HCT116 (cell line): Measurements from ENCODE around the gene TBC1D2. TPM values are rescaled to one million over a fixed set of nuclear protein-coding genes. Genes with fewer than 3 reads are reported as not detected.

Experiments
- ATAC-seq: fragments of 200-7000 bp; cut with Tn5 transposase; 2 replicates; pipeline ENCODE4 v1.9.1; 2020; ENCODE audit warnings: mild to moderate bottlenecking, moderate library complexity
- BruUV-seq: library from RNA; stranded (reverse); fragments of 400-500 nt; replicated peaks from 2 replicates; lab custom pipeline; 2021; lab: Mats Ljungman, UMichigan
- CTCF ChIA-PET: fragments of 300-600 bp; sonication (Branson Sonifier 250); formaldehyde crosslinking; loops from one replicate; lab custom pipeline; 2021; ENCODE audit warnings: antibody characterized with exemption; lab: Charles Lee
- POLR2A ChIA-PET: fragments of 300-600, 350-600 bp; sonication (Branson Sonifier 250); formaldehyde crosslinking; loops from one replicate; lab custom pipeline; 2021; ENCODE audit warnings: antibody characterized with exemption; lab: Charles Lee
- RAD21 ChIA-PET, 2 experiments: fragments of 300-600 bp; sonication (Branson Sonifier 250); formaldehyde crosslinking; loops; one replicate each; lab custom pipeline; 2023; ENCODE audit warnings: low total read pairs in 2 of 2; ENCODE audit not compliant: uncharacterized antibody in 2 of 2, unreplicated experiment in 2 of 2, low non-redundant PET in 1 of 2; lab: Charles Lee
- DNase-seq: peaks from one replicate; pipeline ENCODE4 v3.0.0-alpha.2; 2010; ENCODE audit warnings: low read depth, low spot score
- H2AFZ ChIP-seq: fragments of 200-600 bp; shearing (Covaris generic), sonication (generic); 2 replicates; pipeline ENCODE4 v1.6.1; 2017; ENCODE audit warnings: low read depth, mixed run types, mixed read lengths, antibody characterized with exemption, low read length; ENCODE audit not compliant: poor library complexity, severe bottlenecking
- H3K27ac ChIP-seq: 2 replicates; pipeline ENCODE4 v1.5.1; 2012; ENCODE audit warnings: low read depth, low read length
- H3K27me3 ChIP-seq: fragments of 200-600 bp; sonication (generic); 2 replicates; pipeline ENCODE4 v1.6.1; 2016; ENCODE audit warnings: mixed run types, low read length, mixed read lengths; ENCODE audit not compliant: insufficient read depth
- H3K36me3 ChIP-seq, 2 experiments: fragments of 200-500 bp in 1 of 2; fragments of 200-600 bp in 1 of 2; sonication (Bioruptor generic) in 1 of 2; sonication (generic) in 1 of 2; 2 replicates each; pipeline versions ENCODE4 v1.5.1 to v1.6.1; 2014 to 2016; ENCODE audit warnings: low read length in 2 of 2, inconsistent platforms in 1 of 2, mixed read lengths in 1 of 2, mixed run types in 1 of 2; ENCODE audit not compliant: insufficient read depth in 2 of 2, control insufficient read depth in 1 of 2
- H3K4me1 ChIP-seq, 2 experiments: fragments of 200-600 bp in 1 of 2; sonication (generic) in 1 of 2; 2 replicates each; pipeline versions ENCODE4 v1.5.1 to v1.6.1; 2012 to 2017; ENCODE audit warnings: low read length in 2 of 2, inconsistent platforms in 1 of 2, mild to moderate bottlenecking in 1 of 2, mixed read lengths in 1 of 2, mixed run types in 1 of 2, moderate library complexity in 1 of 2; ENCODE audit not compliant: insufficient read depth in 2 of 2, control insufficient read depth in 1 of 2
- H3K4me2 ChIP-seq: fragments of 200-600 bp; sonication (generic); 2 replicates; pipeline ENCODE4 v1.6.1; 2017; ENCODE audit warnings: mixed run types, low read length, mixed read lengths
- H3K4me3 ChIP-seq, 2 experiments: fragments of 200-600 bp in 1 of 2; sonication (generic) in 1 of 2; replicated peaks in 1 of 2; 2 replicates each; pipeline ENCODE4 v1.5.1; 2011 to 2016; ENCODE audit warnings: low read length in 2 of 2, control low read depth in 1 of 2, low read depth in 1 of 2, mild to moderate bottlenecking in 1 of 2, mixed read lengths in 1 of 2, mixed run types in 1 of 2
- H3K79me2 ChIP-seq: fragments of 200-600 bp; sonication (generic); 2 replicates; pipeline ENCODE4 v1.6.1; 2017; ENCODE audit warnings: mild to moderate bottlenecking, mixed run types, low read length, moderate library complexity, mixed read lengths; ENCODE audit not compliant: insufficient read depth
- H3K9ac ChIP-seq: fragments of 200-600 bp; sonication (generic); 2 replicates; pipeline ENCODE4 v1.6.1; 2016; ENCODE audit warnings: low read length, mixed read lengths
- H3K9me2 ChIP-seq: fragments of 200-600 bp; sonication (generic), shearing (Covaris generic); 2 replicates; pipeline ENCODE4 v1.6.1; 2017; ENCODE audit warnings: mixed run types, mild to moderate bottlenecking, moderate library complexity; ENCODE audit not compliant: insufficient read depth
- H3K9me3 ChIP-seq, 2 experiments: fragments of 200-500 bp in 1 of 2; fragments of 200-600 bp in 1 of 2; sonication (Bioruptor generic) in 1 of 2; sonication (generic) in 1 of 2; 2 replicates each; pipeline ENCODE4 v1.6.1; 2014 to 2017; ENCODE audit warnings: low read length in 2 of 2, mixed read lengths in 2 of 2, inconsistent platforms in 1 of 2, low read depth in 1 of 2, mild to moderate bottlenecking in 1 of 2, mixed run types in 1 of 2, moderate library complexity in 1 of 2; ENCODE audit not compliant: control insufficient read depth in 1 of 2, insufficient read depth in 1 of 2
- H4K20me1 ChIP-seq: fragments of 200-600 bp; sonication (generic), shearing (Covaris generic); 2 replicates; pipeline ENCODE4 v1.6.1; 2017; ENCODE audit warnings: mixed run types, mild to moderate bottlenecking, moderate library complexity; ENCODE audit not compliant: insufficient read depth
- CBX3 ChIP-seq: IDR thresholded peaks from 2 replicates; pipeline ENCODE4 v1.6.1; 2012; ENCODE audit warnings: low read depth
- CTCF ChIP-seq, 3 experiments: fragments of 200-600 bp in 1 of 3; sonication (generic) in 1 of 3; IDR thresholded peaks in 2 of 3; conservative IDR thresholded peaks in 1 of 3; 2 replicates each; pipeline ENCODE4 v1.5.1; 2012 to 2017; ENCODE audit warnings: low read depth in 2 of 3, low read length in 2 of 3, antibody characterized with exemption in 1 of 3, borderline replicate concordance in 1 of 3, control low read depth in 1 of 3, mild to moderate bottlenecking in 1 of 3, mixed read lengths in 1 of 3, mixed run types in 1 of 3, moderate library complexity in 1 of 3; ENCODE audit not compliant: insufficient read depth in 1 of 3
- EGR1 ChIP-seq: IDR thresholded peaks from 2 replicates; pipeline ENCODE4 v1.6.1; 2012; ENCODE audit warnings: low read depth
- ELF1 ChIP-seq: IDR thresholded peaks from 2 replicates; pipeline ENCODE4 v1.6.1; 2012; ENCODE audit warnings: low read depth, borderline replicate concordance
- MAX ChIP-seq: IDR thresholded peaks from 2 replicates; pipeline ENCODE4 v1.6.1; 2012
- ZNF274 ChIP-seq: fragments of 200-500 bp; sonication (Bioruptor generic); IDR thresholded peaks from 2 replicates; pipeline ENCODE4 v1.6.1; 2014; ENCODE audit warnings: mild to moderate bottlenecking, low read depth, low read length, inconsistent platforms
- intact Hi-C: fragments of 100-400 bp; cut with micrococcal nuclease; formaldehyde crosslinking; loops from 2 replicates; pipeline ENCODE4 v1.10.0; 2022
- total RNA-seq: library from RNA; stranded (reverse); gene quantifications from one replicate; pipeline ENCODE4 v1.2.1, GENCODE V29; 2021; ENCODE audit not compliant: unreplicated experiment

Gene TBC1D2
- total RNA-seq, 1 experiment from 2014 or later: 9.8 TPM

GRCh38 chr9:98262056-98262455, 6.6 kb upstream of the TBC1D2 start (continued):
- TF ChIP-seq CTCF (IDR thresholded peaks at IDR 0.05 in 2 of 3, conservative IDR thresholded peaks at IDR 0.05 in 1 of 3; ENCODE audit: borderline replicate concordance in 1 of 3, insufficient read depth in 1 of 3, low read depth in 2 of 3, low read length in 2 of 3): no peak
- no peak for TF ChIP-seq ELF1
- no peak for TF ChIP-seq CBX3
- TF ChIP-seq MAX: no peak
- no peak for TF ChIP-seq ZNF274
- TF ChIP-seq, all 23 proteins: peak for 0

GRCh38 chr9:98260635-98261034, 5.2 kb upstream of the TBC1D2 start:
- H3K4me2 ChIP-seq: no peak overlapping the region
- ChIA-PET CTCF (no interaction called here), RAD21 (no interaction called here), POLR2A (no interaction called here)
- H3K27me3 ChIP-seq: no peaks in the 10 kb centered on the region
- H3K36me3 ChIP-seq: no peaks in the 10 kb centered on the region
- H4K20me1 ChIP-seq: no peaks in the 10 kb centered on the region
- H3K4me3 ChIP-seq: no peak overlapping the region
- H3K79me2 ChIP-seq: no peaks in the 10 kb centered on the region
- no peaks in the 10 kb centered on the region for H3K9me2 ChIP-seq
- peaks cover 3 to 6% of the 10 kb centered on the region in 2 experiments; a peak in 2 of 4 replicates for H3K4me1 ChIP-seq
- no TSS peak for BruUV-seq
- no peak for ATAC-seq
- no peak overlapping the region for H3K27ac ChIP-seq
- intact Hi-C loops: no loop called here
- H3K9me3 ChIP-seq: no peaks in the 10 kb centered on the region
- DNase-seq: no peak
- TF ChIP-seq EGR1: no peak
- no peak overlapping the region for H3K9ac ChIP-seq
- H2AFZ ChIP-seq: no peak overlapping the region
